ENCODE data around the gene USP25.

USP25 gene

GRCh38 chr21:15797577-15798363 lies 68.0 kb downstream of the USP25 start:
- TF ChIP-seq MAX (IDR thresholded peaks at IDR 0.05) (no peak), YY1 (IDR thresholded peaks at IDR 0.05; ENCODE audit: low read depth) (no peak), TAF1 (IDR thresholded peaks at IDR 0.05; ENCODE audit: low read depth) (no peak), RAD21 (IDR thresholded peaks at IDR 0.05; ENCODE audit: low read depth) (no peak), USF1 (IDR thresholded peaks at IDR 0.05) (no peak), TEAD4 (IDR thresholded peaks at IDR 0.05) (no peak), ZBTB7A (IDR thresholded peaks at IDR 0.05; ENCODE audit: low read depth) (no peak), FOXM1 (IDR thresholded peaks at IDR 0.05; ENCODE audit: borderline replicate concordance, low read depth) (no peak), NFIC (IDR thresholded peaks at IDR 0.05) (no peak), REST (IDR thresholded peaks at IDR 0.05; ENCODE audit: low read depth) (no peak), CREB1 (IDR thresholded peaks at IDR 0.05; ENCODE audit: low read depth) (no peak), EP300 (IDR thresholded peaks at IDR 0.05; ENCODE audit: borderline replicate concordance) (no peak), CEBPB (IDR thresholded peaks at IDR 0.05) (no peak), EGR1 (IDR thresholded peaks at IDR 0.05) (no peak), TCF12 (IDR thresholded peaks at IDR 0.05; ENCODE audit: low read depth) (no peak)

GRCh38 chr21:15801352-15801863 lies 71.6 kb downstream of the USP25 start:
- TF ChIP-seq TAF1 (IDR thresholded peaks at IDR 0.05; ENCODE audit: low read depth) (no peak), USF1 (IDR thresholded peaks at IDR 0.05) (no peak), RAD21 (IDR thresholded peaks at IDR 0.05; ENCODE audit: low read depth) (no peak), CREB1 (IDR thresholded peaks at IDR 0.05; ENCODE audit: low read depth) (no peak), REST (IDR thresholded peaks at IDR 0.05; ENCODE audit: low read depth) (no peak), NFIC (IDR thresholded peaks at IDR 0.05) (no peak), EGR1 (IDR thresholded peaks at IDR 0.05) (no peak), ZBTB7A (IDR thresholded peaks at IDR 0.05; ENCODE audit: low read depth) (no peak), EP300 (IDR thresholded peaks at IDR 0.05; ENCODE audit: borderline replicate concordance) (no peak), TCF12 (IDR thresholded peaks at IDR 0.05; ENCODE audit: low read depth) (no peak), FOXM1 (IDR thresholded peaks at IDR 0.05; ENCODE audit: borderline replicate concordance, low read depth) (no peak), TEAD4 (IDR thresholded peaks at IDR 0.05) (no peak), YY1 (IDR thresholded peaks at IDR 0.05; ENCODE audit: low read depth) (no peak), CEBPB (IDR thresholded peaks at IDR 0.05) (no peak), MAX (IDR thresholded peaks at IDR 0.05) (no peak)

DNA sequence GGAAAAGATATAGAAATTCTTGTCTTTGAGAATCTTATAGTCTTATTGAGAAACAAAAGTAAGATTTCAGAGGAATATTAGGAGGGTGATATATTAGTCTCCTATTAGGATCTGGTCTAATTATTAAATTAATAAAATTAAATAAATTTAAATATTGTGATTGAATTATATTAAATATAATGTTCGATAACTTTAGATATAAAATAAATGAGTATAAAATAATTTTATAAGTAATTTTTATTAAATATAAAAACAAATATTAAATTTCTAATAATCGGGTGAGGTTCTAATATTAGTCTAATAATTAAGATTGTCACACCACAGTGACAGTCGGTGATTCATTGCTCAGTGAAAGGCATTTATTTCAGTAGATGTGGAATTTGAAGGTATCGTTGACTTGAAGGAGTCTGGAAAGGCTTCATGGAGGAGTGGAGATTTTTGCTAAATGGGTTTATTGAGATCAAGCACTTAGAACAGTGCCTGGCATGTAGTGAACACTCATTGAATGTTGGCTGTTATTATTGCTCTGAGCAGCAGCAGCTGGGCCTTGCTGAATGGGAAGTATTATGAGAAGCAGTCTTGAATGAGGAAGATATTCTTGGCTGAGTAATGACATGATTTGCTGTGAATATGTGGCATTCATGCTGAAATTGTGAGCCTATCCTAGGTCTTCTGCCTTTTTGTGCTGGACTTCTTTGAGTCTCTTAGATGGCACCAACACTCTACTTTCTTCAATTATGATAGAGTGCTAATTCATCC lies 74.6 kb downstream of the USP25 start:
- TF ChIP-seq USF1 (IDR thresholded peaks at IDR 0.05) (no peak), NFIC (IDR thresholded peaks at IDR 0.05) (no peak), ZBTB7A (IDR thresholded peaks at IDR 0.05; ENCODE audit: low read depth) (no peak), CEBPB (IDR thresholded peaks at IDR 0.05) (no peak), RAD21 (IDR thresholded peaks at IDR 0.05; ENCODE audit: low read depth) (no peak), MAX (IDR thresholded peaks at IDR 0.05) (no peak), TEAD4 (IDR thresholded peaks at IDR 0.05) (no peak), CREB1 (IDR thresholded peaks at IDR 0.05; ENCODE audit: low read depth) (no peak), YY1 (IDR thresholded peaks at IDR 0.05; ENCODE audit: low read depth) (no peak), FOXM1 (IDR thresholded peaks at IDR 0.05; ENCODE audit: borderline replicate concordance, low read depth) (no peak), EGR1 (IDR thresholded peaks at IDR 0.05) (no peak), REST (IDR thresholded peaks at IDR 0.05; ENCODE audit: low read depth) (no peak), TAF1 (IDR thresholded peaks at IDR 0.05; ENCODE audit: low read depth) (no peak), EP300 (IDR thresholded peaks at IDR 0.05; ENCODE audit: borderline replicate concordance) (no peak), TCF12 (IDR thresholded peaks at IDR 0.05; ENCODE audit: low read depth) (no peak)

Measured in Ishikawa (cell line).